GM12864 (cell line): ENCODE measurements around the gene FAR1.

ENCODE experiments used
- DNase-seq: peaks from one replicate; pipeline ENCODE4 v3.0.0-alpha.2; 2011; ENCODE audit warnings: low read depth
- H3K4me3 ChIP-seq: 2 replicates; pipeline ENCODE4 v1.5.1; 2011; ENCODE audit warnings: mild to moderate bottlenecking, low read depth, low read length, control low read depth
- TF ChIP-seq, protein P1 (sequence below): IDR thresholded peaks from 2 replicates; pipeline ENCODE4 v1.5.1; 2011; ENCODE audit warnings: low read depth, mild to moderate bottlenecking, moderate library complexity, low read length, control low read depth, inconsistent platforms; ENCODE audit errors: missing control alignments

Gene FAR1

DNA sequence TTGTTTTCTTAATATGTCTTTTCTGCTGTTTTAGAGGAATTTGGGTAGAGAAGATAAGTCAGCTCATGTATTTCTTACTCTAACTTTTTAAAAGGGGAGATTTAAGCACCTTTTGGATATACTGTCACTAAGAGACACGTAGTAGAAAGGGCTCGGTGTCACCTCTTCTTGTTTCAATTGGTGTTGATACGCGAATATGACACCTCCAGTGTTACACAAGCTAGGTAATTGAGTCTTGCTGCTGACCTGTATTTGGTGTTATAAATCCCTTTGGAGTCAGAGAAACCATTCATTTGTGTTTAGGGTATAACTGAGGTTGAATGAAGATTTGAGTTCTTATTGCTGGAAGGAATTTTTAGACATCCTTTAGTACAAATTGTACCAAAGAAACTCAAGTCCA, 25.6 kb downstream of the FAR1 start:
- no peak overlapping the region for H3K4me3 ChIP-seq
- DNase-seq = no peak
- TF ChIP-seq, protein P1, sequence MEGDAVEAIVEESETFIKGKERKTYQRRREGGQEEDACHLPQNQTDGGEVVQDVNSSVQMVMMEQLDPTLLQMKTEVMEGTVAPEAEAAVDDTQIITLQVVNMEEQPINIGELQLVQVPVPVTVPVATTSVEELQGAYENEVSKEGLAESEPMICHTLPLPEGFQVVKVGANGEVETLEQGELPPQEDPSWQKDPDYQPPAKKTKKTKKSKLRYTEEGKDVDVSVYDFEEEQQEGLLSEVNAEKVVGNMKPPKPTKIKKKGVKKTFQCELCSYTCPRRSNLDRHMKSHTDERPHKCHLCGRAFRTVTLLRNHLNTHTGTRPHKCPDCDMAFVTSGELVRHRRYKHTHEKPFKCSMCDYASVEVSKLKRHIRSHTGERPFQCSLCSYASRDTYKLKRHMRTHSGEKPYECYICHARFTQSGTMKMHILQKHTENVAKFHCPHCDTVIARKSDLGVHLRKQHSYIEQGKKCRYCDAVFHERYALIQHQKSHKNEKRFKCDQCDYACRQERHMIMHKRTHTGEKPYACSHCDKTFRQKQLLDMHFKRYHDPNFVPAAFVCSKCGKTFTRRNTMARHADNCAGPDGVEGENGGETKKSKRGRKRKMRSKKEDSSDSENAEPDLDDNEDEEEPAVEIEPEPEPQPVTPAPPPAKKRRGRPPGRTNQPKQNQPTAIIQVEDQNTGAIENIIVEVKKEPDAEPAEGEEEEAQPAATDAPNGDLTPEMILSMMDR = no peak

DNA sequence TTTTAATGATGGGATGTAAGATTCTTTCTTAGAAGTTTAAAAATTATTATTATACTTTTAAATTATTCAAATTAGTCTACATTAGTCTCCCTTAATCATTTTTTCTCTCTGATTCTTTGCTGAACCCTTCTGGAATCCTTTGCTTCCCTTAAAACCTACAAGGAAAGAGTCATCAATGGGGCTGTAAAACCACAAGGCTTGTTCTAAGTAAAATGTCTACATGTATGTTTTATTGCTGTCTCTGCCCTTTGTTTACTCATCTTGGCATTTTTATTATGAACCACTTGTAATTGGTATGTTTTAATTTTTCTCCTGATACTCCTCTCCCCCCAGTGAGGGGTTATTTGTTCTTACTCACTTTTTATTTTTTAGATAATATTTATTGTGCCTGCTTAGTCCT, 27.4 kb downstream of the FAR1 start:
- no peak overlapping the region for H3K4me3 ChIP-seq
- TF ChIP-seq, protein P1 = no peak
- DNase-seq = no peak

DNA sequence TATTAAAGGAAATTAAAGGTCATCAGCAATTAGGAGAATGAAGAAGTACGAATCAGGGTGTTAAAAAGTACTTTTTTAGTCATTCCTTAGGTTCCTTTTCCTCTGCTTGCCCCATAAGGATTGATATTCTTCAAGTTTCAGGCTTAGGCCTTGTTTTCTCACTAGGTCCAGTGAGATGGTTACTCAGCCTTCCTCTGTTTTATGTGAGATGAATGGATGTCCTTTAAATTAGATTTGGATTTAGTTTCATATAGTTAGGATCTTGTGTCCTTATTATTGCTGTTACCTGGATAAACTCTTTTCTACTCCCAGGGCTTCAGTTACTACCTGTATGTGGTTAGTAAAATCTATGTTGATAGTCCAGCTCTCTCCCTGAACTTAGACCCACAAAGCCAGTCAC, 29.2 kb downstream of the FAR1 start:
- DNase-seq = no peak
- TF ChIP-seq, protein P1 = no peak

DNA sequence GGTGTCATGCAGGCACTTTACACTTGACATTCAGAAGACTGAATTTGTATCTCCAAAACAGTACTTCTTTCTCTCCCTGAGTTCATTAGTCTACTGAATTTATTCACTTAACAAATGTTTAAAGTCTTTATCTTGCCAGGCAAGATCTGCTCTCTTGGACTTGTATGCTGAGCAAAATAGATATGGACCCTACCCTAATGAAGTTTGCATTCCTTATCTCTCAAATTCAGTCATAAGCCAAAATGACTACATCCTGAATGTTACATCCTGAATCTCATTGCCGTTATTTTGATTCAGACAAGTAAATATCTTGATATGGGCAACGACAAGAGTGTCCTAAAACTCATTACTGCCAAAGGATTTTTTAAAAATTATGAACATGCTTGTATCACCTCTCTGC, 29.7 kb downstream of the FAR1 start:
- H3K4me3 ChIP-seq = no peak overlapping the region
- no peak for DNase-seq
- TF ChIP-seq, protein P1 = no peak

More for the DNA sequence above, 29.2 kb downstream of the FAR1 start:
- no peak overlapping the region for H3K4me3 ChIP-seq

DNA sequence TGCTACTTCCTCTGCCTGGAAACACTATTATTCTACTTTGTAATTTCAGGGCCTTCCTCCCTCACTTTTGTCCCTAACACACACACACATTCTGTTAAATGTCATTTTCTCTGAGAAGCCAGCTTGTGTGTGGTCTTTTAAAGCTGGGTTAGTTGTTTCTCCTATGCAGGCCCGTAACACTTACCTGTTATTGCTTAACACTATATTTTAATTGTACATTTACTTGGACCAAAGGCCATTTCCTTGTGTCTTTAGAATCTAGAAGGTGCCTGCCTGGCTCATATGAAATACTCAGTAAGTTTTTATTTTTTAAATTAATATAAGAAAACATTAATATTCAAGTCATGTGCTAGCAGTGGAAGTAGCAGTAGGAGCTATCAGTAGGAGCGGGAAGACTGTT, 30.6 kb downstream of the FAR1 start:
- no peak overlapping the region for H3K4me3 ChIP-seq
- TF ChIP-seq, protein P1 = no peak
- DNase-seq = no peak

DNA sequence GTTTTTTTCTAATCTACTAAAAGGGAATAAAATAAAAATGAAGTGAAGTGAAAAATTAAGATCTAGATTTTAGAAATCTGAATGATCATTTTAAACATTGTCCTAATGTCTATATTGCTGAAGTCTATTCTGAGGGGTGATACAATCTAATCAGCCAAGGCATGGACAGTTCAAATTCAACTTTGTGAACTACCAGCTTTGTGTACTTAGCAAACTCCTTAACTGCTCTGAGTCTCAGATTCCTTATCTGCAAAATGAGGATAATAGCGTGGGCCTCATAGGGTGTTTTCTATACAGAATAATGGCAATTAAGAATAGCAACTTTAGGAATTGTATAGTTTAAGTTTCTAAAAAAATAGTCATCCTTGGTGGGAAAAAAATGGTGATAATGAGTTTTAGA, 31.4 kb downstream of the FAR1 start:
- no peak for DNase-seq
- H3K4me3 ChIP-seq = no peak overlapping the region
- TF ChIP-seq, protein P1 = no peak

DNA sequence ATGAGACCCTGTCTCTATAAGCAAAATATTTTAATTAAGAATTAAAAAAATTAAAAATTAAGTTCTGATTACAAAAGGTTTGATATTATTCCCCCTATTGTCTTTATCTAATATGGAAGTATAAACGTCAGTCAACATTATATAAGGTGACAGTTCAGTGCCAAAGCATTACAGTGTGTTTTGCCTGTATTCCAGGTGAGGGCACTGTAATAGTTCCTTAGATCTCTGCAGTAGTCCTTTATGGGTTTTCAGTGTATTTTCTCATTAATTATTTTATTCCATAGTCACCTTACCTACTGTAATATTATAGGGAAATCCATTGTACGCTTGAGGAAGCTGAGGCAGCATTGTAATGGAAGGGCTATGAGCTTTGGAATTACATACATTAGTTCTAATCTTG, 33.0 kb downstream of the FAR1 start:
- no peak for DNase-seq
- TF ChIP-seq, protein P1 = no peak
- no peak overlapping the region for H3K4me3 ChIP-seq
